GM18508 (cell line): ENCODE measurements around the gene GFM2.
"Not testable (repeated sequence)": the region's sequence is repeated elsewhere in the genome, so short reads cannot be mapped to it uniquely, and the experiment has no call there.

Source experiments
- ATAC-seq: cut with Tn5 transposase; IDR thresholded peaks from one replicate; pipeline ENCODE4 v1.9.1; 2021; ENCODE audit warnings: moderate number of reproducible peaks; ENCODE audit not compliant: insufficient read depth, unreplicated experiment

The GFM2 gene

DNA sequence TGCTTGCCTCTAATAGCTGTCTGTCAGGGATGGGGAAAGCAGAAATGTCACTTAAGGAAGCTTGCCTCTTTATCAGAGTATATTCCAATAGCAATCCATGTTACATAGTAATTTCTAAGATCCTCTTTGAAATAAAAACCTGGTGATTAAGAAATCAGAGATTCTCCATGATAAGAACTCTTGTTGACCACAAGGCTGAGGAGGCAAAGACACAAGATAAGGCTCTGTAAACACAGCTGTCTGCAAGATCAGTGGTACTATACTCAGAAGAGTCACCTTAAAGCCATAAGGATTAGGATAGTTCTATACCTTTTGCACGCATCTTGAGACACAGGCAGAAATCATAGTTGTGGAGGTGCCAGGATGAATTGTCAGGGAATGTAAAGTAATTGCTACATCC, 41.6 kb downstream of the GFM2 start:
- ATAC-seq = no peak

DNA sequence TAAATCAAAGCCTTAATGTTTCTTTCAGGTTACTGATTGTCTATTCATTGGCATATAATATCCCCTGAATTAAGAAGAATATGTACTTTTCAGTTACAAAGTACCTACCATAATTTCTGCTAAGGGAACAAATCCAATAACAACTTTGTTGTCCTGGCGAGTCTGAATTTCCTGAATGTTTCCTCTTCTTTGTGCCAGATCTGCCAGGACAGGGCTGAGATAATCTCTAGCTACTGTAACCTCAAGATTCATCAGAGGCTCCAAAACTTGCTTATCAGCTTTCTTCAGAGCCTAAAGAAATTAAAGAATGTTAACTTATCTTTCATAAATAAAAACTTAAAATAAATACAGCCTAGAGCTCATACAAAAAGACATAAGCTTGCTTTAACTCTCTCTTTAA, 44.6 kb downstream of the GFM2 start:
- no peak for ATAC-seq

DNA sequence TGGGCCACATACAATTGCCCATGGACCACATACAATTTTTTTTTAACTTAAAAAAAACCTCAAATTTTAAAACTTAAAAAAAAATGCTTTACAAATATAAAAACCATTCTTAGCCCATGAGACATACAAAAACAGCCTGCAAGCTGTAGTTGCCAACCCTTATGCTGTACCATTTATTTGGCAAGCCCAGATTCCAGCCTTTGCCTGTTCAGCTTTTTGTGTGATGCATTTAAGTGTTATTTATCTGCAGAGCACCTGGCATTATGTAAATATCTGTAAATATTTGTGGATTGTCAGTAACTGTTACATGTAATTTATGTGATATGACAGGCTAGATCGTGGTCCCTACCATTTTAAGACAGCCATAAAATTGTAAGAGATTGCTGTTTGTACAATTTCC, 49.3 kb downstream of the GFM2 start:
- no peak for ATAC-seq

DNA sequence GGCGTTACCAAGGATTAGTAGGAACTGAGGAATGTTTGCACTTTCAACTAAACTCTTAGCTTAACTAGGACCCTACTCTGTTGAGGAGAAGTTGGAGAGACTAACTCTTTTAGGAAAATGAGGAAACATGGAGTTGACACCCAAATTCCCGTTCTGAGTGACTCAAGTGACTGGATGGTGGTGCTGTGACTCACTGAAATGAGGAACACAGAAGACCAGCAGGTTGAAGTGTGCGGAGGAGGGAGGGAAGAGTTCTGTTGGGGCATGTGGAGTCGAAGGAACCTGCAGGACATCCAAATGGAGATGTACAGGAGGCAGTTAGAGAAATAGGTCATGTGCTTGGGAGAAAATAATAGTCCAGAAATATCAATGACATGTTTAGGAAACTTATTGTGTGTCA, 73.7 kb downstream of the GFM2 start:
- no peak for ATAC-seq

DNA sequence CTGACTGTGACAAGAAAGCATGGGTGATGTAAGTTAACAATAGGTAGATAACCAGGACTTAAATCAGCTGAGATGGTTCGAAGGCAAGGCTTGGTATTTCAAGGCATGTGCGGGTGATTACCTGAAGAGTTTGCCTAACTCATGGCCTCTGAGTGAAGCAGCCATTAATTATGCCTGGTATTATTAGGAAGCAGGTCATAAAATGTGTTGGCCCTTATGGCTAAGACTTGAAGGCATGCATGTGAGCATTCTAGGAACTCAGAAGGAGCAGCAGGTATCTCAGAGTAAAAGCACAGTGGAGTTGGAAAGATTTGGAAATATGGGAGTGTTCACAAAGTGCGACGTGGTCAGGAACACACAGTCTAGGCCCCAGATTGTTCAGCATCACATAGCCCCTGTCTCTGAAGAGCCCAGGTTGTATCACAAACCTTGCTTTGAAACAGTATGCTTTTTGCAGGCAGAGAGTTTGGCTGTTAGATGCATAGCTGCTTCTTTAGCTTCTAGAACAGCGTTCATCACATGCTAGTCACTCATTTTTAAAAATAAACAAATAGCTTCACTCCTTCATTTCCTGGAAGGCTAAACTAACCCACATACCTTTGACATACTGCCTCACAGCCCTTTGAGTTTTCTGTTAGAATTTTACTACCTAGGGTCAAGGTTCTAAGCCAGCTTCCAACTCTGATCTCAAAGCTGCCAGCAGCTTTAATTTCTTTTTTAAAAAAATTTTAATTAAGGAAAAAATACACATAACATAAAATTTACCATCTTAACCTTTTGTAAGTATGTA, 79.8 kb downstream of the GFM2 start:
- ATAC-seq = no peak

DNA sequence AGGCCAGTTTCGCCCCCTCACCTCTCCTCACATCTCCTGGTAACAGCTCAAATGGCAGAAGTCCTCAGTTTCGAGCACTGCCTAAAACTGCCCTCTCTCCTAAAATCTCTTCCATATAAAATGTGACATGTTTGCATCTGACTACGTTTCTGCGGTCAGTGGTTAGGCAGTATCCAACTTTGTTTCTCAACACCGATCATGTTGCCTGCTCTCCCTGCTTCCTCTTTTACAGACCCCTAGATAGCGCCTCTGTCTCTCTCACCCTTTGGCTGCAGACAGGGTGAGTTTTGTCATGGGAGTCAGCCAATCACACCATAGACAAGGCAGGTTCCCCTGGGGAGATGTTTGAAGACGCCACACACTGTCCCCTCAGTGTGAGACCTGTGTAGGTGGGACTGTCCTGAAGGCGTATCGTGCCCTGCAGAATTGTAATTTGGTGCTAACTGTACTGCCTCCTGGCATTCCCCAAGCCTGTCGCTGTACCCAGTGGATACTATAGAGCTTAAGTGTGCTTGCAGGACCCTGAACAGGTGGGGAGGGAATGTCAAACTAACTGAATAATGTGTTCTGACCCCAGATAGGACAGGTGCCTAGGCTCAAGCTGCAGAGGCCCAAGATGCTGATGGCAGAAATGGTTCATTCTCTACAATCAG, 80.8 kb downstream of the GFM2 start:
- no peak for ATAC-seq

DNA sequence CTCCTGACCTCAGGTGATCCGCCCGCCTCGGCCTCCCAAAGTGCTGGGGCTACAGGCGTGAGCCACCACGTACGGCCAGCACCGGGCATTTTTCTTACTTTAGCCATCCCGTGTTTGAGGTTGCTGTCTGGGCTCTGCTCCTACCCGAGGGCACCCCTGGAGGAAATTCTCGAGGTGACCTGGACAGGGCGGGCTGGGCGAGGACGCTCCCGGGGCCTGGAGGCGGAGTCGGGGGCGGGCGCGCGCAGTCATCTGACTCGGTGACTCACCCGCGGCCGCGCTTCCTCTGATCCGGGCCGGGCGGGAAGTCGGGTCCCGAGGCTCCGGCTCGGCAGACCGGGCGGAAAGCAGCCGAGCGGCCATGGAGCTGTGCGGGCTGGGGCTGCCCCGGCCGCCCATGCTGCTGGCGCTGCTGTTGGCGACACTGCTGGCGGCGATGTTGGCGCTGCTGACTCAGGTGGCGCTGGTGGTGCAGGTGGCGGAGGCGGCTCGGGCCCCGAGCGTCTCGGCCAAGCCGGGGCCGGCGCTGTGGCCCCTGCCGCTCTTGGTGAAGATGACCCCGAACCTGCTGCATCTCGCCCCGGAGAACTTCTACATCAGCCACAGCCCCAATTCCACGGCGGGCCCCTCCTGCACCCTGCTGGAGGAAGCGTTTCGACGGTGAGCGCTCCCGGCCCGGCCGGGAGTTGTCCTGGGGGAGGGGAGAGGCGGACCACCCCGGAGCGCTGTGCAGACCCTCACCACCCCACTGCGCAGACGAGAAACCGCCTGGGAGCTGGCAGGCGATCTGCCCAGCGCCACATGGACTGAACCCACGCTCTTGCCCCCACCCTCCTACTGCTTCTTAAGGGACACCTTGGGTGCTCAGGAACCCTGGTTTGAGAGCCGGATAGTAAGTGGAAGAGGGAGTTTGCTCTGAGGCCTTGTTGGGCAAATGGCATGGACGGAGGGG, 81.7 kb downstream of the GFM2 start, which contains the start of gene HEXB:
HEXB (plus strand) TSS at position 334 of the 952 bp plus-strand sequence; CDS start at position 362, 28 bp downstream.
- ATAC-seq = peak; percentile 41

DNA sequence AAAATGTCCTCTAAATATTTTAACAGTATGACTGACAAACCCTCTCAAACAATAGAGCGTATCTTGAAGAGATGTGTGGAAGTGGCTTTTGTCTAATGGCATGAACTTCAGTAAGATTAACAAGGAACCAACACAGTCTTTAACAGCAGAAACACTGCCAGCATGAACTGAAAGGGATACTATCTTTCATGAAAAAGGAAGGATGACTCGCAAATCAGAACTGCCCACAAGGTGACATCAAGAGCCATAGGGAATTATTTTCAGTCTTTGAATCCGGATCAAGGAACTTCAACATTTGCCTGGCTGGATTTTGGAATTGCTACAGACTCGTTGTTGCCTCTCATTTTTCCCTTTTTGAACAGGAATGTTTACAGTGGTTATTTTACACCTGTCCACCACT, 87.0 kb downstream of the GFM2 start:
- no peak for ATAC-seq

DNA sequence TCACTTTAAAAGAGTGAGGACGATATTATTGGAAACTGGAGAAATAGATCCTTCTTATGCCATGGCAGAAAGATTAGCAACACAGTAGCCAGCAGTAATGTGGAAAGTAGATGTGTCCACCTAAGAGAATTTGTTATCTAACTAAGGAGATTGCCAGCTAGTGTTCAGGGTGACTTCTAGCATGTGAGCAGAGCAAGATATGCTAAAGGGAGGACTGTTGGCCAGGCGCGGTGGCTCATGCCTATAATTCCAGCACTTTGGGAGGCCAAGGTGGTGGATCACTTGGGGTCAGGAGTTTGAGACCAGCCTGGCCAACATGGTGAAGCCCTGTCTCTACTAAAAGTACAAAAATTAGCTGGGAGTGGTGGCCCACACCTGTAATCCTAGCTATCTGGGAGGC, 87.6 kb downstream of the GFM2 start:
- ATAC-seq = not testable (repeated sequence)

DNA sequence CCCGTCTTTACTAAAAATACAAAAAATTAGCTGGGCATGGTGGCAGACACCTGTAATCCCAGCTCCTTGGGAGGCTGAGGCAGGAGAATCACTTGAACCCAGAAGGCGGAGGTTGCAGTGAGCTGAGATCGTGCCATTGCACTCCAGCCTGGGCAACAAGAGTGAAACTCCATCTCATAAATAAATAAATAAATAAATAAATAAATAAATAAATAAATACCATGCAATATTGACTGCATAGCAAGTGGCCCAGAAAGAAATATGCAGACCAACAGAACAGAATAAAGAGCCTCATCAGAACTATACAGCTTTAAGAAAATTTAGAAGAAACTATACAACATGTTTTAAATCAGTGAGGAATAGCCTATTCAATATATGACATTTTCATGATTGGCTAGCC, 88.8 kb downstream of the GFM2 start:
- ATAC-seq = not testable (repeated sequence)

DNA sequence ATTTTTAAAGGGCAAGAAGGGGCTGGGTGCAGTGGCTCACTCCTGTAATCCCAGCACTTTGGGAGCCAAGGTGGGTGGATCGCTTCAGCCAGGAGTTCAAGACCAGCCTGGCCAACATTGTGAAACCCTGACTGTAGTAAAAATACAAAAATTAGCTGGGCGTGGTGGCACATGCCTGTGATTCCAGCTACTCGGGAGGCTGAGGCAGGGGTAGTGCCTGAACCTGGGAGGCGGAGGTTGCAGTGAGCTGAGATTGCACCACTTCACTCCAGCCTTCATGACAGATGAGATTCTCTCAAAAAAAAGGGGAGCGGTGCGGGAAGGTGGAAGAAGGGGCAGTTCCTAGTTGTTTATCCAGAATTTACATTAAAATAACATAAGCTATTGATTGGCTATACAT, 90.5 kb downstream of the GFM2 start:
- not testable (repeated sequence) for ATAC-seq

DNA sequence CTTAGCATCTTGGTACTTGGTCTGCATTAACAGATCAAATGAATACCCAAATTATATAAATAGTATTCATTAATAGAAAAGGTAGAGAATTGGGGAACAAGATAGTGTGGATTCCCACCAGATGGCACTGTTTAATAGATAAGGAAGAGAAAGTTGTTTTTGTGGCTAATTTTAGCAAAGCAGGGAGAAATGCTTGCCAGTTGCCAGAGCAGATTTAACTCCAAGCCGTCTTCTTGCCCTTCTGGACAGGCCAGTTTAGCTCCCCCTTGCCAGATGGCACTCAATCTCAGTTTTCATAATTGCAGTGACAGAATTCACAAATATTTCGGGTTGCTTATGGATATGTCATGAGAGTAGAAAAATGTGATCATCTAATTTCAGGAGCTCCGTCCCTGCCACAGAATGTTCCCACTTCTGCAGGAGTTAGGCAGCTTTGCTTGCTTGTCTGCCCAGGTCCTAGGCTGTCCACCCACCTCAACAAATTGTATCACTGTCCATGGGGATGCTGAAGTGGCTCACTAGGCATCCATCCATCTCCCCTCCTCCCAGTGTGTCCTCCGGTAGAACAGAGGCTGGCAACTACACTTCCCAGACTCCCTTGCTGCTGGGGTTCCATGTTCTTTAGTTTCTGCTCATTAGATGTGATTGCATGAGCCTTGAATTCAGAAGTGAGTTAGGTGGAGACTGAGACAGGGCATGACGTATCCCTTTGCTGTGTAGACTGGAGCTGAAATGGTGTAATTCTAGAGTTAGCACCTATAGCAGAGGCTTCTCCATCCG, 93.7 kb downstream of the GFM2 start:
- no peak for ATAC-seq

DNA sequence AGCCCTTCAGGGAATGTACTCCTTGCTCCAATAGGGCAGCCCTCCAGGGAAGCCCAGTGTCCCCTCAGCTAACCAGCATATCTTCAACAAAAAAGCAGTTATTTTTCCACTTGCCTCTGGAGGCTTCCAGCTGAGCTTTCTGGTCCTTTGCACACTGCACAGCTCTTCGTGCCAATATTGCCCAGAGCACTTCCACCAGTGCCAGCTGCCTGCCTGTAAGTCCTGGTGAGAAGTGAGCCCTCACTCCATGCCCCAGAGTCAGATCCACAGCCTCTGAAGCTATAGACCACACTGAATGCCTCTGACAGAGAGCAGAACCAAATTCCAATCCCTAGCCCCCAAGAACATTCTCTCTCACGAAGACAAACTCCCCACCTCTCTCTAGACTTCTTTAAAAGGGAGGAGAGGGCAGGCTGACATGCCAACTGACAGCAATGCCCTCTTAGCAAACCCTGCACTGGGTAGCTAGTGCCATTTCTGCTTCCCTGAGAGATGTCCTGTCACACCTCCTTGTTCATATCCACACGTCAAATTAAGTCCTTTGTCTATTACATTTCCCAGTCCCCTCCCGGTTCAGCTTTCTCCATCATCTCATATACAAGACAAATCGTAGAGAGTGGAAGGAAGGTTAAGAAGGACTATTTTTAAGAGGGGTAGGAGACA, 94.6 kb downstream of the GFM2 start:
- ATAC-seq = no peak
